Measurements from ENCODE around the gene MLC1. TPM values are rescaled to one million over a fixed set of nuclear protein-coding genes. Genes with fewer than 3 reads are reported as not detected.

The MLC1 gene
- total RNA-seq, 2 donors from 2014 or later: not detected

DNA sequence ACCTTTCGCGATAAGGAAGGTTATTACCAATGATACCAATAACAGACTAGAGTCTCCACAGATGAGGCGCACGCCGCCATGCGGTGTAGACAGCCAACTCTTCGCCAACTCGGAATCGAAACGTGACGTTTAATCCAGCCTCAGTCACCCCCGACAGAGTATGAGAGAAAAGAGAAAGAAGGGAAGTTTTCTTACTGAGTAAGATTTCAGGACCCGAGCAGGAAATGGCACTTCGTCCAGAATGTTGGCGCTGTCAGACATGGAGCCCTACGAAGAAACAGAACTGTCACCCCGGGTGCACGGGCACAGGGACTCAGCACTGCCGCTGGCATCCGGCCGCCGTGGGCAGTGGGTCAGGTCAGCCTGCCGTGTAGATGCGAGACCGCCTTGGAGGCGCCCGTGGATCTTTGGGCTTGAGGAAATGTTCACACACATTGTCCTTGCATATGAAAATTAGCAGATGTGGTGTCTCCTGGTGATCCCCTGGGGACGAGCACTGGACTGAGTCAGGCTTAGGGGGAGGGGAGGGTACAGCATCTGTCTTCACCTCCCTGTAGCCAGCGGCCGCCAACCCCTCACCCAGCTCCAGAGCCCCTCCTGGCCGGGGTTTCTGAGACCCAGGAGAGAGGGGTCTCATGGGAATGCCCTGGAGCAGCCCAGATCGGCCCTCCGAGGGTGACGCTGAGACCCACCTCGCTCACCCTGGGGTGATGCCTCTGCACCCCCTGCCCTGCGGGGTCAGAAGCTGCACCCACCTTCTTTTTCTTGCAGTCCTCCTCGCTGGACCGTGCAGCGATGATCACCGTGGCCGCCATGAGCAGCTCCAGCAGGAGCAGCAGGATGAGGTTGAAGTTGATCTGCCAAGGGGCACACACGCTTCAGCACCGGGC lies 8.3 kb downstream of the MLC1 start:
- 75 to 79% methylated on average over 29 to 43 of the region's 43 CpGs for WGBS, 2 donors
- Histone ChIP-seq H3K36me3 (replicated peaks in 1 of 2; ENCODE audit: insufficient read depth in 1 of 2, low read depth in 2 of 2) (no peaks in the 10 kb centered on the region), H3K4me1 (peaks cover 5% of the 10 kb centered on the region), H3K4me3 (no peak overlapping the region), H3K9me3 (no peaks in the 10 kb centered on the region), H3K27me3 (no peaks in the 10 kb centered on the region), H3K27ac (no peak overlapping the region)
- DNase-seq (no peak), ATAC-seq (no peak)
- TF ChIP-seq, protein P1, sequence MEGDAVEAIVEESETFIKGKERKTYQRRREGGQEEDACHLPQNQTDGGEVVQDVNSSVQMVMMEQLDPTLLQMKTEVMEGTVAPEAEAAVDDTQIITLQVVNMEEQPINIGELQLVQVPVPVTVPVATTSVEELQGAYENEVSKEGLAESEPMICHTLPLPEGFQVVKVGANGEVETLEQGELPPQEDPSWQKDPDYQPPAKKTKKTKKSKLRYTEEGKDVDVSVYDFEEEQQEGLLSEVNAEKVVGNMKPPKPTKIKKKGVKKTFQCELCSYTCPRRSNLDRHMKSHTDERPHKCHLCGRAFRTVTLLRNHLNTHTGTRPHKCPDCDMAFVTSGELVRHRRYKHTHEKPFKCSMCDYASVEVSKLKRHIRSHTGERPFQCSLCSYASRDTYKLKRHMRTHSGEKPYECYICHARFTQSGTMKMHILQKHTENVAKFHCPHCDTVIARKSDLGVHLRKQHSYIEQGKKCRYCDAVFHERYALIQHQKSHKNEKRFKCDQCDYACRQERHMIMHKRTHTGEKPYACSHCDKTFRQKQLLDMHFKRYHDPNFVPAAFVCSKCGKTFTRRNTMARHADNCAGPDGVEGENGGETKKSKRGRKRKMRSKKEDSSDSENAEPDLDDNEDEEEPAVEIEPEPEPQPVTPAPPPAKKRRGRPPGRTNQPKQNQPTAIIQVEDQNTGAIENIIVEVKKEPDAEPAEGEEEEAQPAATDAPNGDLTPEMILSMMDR (IDR thresholded peaks at IDR 0.05): no peak
- TF ChIP-seq POLR2A (IDR thresholded peaks at IDR 0.05): no peak
- intact Hi-C loops (cut with DNase I): no loop called here

DNA sequence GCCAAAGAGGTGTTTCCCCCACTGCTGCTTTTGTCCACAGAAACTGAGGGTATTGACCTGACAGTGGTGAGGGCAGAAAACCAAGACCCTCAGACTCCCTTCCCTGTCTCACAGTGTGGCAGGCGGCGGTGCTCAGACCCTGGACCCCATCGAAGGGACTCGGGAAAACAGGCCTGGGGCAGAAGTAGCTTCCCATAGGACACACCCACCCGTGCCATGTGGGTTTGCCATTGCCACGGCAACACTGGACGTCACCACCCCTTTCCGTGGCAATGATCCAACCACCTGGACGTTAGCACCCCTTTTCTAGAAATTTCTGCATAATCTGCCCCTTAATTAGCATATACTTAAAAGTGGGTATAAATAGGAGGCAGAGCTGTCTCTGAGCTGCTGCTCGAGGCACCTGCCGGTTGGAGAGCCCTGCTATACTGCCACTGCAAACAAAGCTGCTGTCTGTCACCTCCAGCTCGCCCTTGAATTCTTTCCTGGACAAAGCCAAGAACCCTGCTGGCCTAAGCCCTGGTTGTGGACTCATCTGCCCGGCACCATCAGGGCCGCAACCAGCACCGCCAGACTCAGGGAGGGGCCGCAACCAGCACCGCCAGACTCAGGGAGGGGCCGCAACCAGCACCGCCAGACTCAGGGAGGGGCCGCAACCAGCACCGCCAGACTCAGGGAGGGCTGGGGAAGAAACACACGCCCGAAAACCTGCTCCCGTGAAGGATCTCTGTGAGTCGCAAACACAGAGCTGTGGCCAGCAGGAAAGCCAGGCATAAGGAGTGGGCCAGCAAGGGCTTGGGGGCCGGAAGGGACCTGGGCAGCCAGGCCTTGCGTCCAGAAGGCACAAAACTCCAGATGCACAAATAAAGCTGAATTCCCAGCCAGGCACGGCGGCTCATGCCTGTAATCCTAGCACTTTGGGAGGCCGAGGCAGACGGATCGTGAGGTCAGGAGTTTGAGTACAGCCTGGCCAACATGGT lies 10.4 kb downstream of the MLC1 start:
- peak overlapping the region in 1 of 4 donors; percentile 26 for H3K27ac ChIP-seq
- H3K36me3 ChIP-seq (replicated peaks in 1 of 2; ENCODE audit: insufficient read depth in 1 of 2, low read depth in 2 of 2): no peaks in the 10 kb centered on the region
- intact Hi-C loops (cut with DNase I): no loop called here
- no peaks in the 10 kb centered on the region for H3K9me3 ChIP-seq
- DNase-seq: peak in 3 of 4 donors; percentile 40 to 78 (median 77)
- ATAC-seq: no peak
- H3K4me3 ChIP-seq: no peak overlapping the region
- H3K4me1 ChIP-seq: peaks cover 5% of the 10 kb centered on the region
- 52 to 55% methylated on average over 22 to 32 of the region's 32 CpGs for WGBS, 2 donors
- TF ChIP-seq, protein P1 (IDR thresholded peaks at IDR 0.05): no peak
- peak in 2 of 3 donors; percentile 53 to 55 for TF ChIP-seq POLR2A (IDR thresholded peaks at IDR 0.05)
- H3K27me3 ChIP-seq: no peaks in the 10 kb centered on the region

DNA sequence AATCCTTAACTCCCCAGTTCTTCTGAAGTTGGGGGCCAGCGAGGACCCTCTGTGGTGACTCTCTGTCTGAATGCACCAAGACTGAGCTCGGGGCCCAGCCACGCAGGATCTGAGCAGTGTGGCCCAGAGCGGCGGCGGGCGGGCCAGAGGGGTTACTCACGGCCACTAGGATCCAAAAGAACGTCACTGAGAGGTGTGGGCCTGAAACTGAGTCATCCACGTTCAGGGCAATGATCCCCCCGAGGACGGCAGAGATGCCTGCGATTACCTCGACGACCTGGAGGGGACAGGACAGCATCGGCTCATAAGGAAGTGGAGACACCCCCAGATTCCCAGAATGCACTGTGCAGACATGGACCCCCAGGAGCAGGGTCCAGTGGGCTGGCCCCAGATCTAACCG lies 11.2 kb downstream of the MLC1 start:
- intact Hi-C loops (cut with DNase I): no loop called here
- no peak overlapping the region for H3K4me3 ChIP-seq
- DNase-seq (no peak), ATAC-seq (no peak)
- WGBS, 2 donors: 69 to 78% methylated on average over 11 to 17 of the region's 17 CpGs
- H3K27me3 ChIP-seq: no peaks in the 10 kb centered on the region
- H3K27ac ChIP-seq: no peak overlapping the region
- H3K9me3 ChIP-seq: no peaks in the 10 kb centered on the region
- peaks cover 5% of the 10 kb centered on the region for H3K4me1 ChIP-seq
- no peaks in the 10 kb centered on the region for H3K36me3 ChIP-seq (replicated peaks in 1 of 2; ENCODE audit: insufficient read depth in 1 of 2, low read depth in 2 of 2)
- no peak for TF ChIP-seq POLR2A (IDR thresholded peaks at IDR 0.05)
- TF ChIP-seq, protein P1 (IDR thresholded peaks at IDR 0.05): no peak

DNA sequence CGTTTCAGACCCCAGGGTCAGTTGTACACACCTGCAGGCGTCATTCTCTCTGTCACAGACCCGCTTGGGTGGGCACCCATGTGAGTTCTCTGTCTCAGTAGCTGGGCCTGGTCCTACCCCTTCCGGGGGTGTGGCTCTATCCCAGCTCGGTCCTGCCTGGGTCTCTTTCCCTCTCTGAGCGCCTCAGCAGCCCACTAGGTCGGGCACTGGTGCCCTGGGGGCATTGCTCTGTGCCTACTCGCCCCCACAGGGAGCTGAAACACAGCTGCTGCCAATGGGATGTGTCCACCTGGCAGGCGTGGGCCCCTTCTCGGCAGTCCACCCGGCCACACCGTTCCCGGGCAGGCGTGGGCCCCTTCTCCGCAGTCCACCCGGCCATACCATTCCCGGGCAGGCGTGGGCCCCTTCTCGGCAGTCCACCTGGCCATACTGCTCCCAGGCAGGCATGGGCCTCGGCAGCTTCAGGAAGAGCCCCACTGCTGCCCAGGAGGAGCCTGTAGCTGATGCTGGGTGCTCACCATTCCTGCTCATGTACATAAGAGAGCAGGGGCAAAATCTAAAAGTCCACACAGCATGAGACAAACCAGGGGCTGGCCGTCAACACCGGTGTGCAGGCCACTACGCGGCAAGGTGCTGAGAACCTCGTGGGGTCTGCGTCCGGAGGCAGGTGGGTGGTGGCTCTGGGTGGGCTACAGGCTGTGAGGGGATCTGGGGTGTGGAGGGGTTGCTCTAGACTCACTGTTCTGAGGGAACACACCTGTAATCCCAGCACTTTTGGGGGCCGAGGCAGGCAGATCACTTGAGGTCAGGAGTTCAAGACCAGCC lies 12.3 kb downstream of the MLC1 start:
- H3K27ac ChIP-seq: no peak overlapping the region
- peaks cover 5% of the 10 kb centered on the region for H3K4me1 ChIP-seq
- no peaks in the 10 kb centered on the region for H3K27me3 ChIP-seq
- DNase-seq: no peak
- no peaks in the 10 kb centered on the region for H3K36me3 ChIP-seq (replicated peaks in 1 of 2; ENCODE audit: insufficient read depth in 1 of 2, low read depth in 2 of 2)
- no peak for TF ChIP-seq POLR2A (IDR thresholded peaks at IDR 0.05)
- TF ChIP-seq, protein P1 (IDR thresholded peaks at IDR 0.05): no peak
- H3K9me3 ChIP-seq: no peaks in the 10 kb centered on the region
- H3K4me3 ChIP-seq: no peak overlapping the region
- ATAC-seq: no peak
- intact Hi-C loops (cut with DNase I): no loop called here
- WGBS, 2 donors: 76 to 84% methylated on average over 14 to 28 of the region's 28 CpGs

Measured in body of pancreas (tissue), 4 donors.